Stomach (tissue), 4 donors: Measurements from ENCODE around the gene TBL3.

Experiments
- CTCF ChIP-seq, 7 experiments: fragments of 450-650 bp in 4 of 7; fragments of 200-600 bp in 3 of 7; sonication (generic) in 3 of 7; IDR thresholded peaks; one replicate each; pipeline ENCODE4 v1.5.1; 2016 to 2019; ENCODE audit warnings: antibody characterized with exemption in 7 of 7, control low read depth in 2 of 7, mild to moderate bottlenecking in 1 of 7
- EP300 ChIP-seq: sonication (generic); formaldehyde crosslinking; IDR thresholded peaks from one replicate; pipeline ENCODE4 v1.6.1; 2017; ENCODE audit warnings: antibody characterized with exemption
- POLR2A ChIP-seq, 4 donors: fragments of 450-650 bp; IDR thresholded peaks; one replicate each; pipeline ENCODE4 v1.6.1; 2016; ENCODE audit warnings: antibody characterized with exemption in 4 of 4, control low read depth in 2 of 4, mild to moderate bottlenecking in 1 of 4, moderate library complexity in 1 of 4
- POLR2AphosphoS5 ChIP-seq, 3 donors: sonication (generic); formaldehyde crosslinking; IDR thresholded peaks; one replicate each; pipeline ENCODE4 v1.6.1; 2016; ENCODE audit warnings: antibody characterized with exemption in 3 of 3

GRCh38 chr16:1950047-1950446, 21.8 kb upstream of the TBL3 start:
- TF ChIP-seq CTCF (IDR thresholded peaks at IDR 0.05) = no peak
- no peak for TF ChIP-seq POLR2A (IDR thresholded peaks at IDR 0.05)
- TF ChIP-seq POLR2AphosphoS5 (IDR thresholded peaks at IDR 0.05) = no peak
- TF ChIP-seq EP300 = no peak
